PC-3 (cell line): Measurements from ENCODE around the gene ARF1. TPM values are rescaled to one million over a fixed set of nuclear protein-coding genes. Genes with fewer than 3 reads are reported as not detected.

Experiments used
- ATAC-seq: fragments of 200-7000 bp; cut with Tn5 transposase; 2 replicates; pipeline ENCODE4 v1.9.1; 2020; ENCODE audit warnings: mild to moderate bottlenecking, moderate library complexity
- BruUV-seq: library from RNA; stranded (reverse); fragments of 400-500 nt; replicated peaks from 2 replicates; lab custom pipeline; 2021; lab: Mats Ljungman, UMichigan
- CTCF ChIA-PET: fragments of 300-600 bp; sonication (Branson Sonifier 250); formaldehyde crosslinking; loops from one replicate; lab custom pipeline; 2022; ENCODE audit warnings: antibody characterized with exemption; lab: Charles Lee
- POLR2A ChIA-PET: fragments of 300-600 bp; sonication (Branson Sonifier 250); formaldehyde crosslinking; loops from one replicate; lab custom pipeline; 2022; ENCODE audit warnings: antibody characterized with exemption; ENCODE audit not compliant: unreplicated experiment; lab: Charles Lee
- DNase-seq: peaks from one replicate; pipeline ENCODE4 v3.0.0-alpha.2; 2015
- H2AFZ ChIP-seq: fragments of 300-600 bp; sonication (generic); 2 replicates; pipeline ENCODE4 v1.6.0; 2016; ENCODE audit warnings: antibody characterized with exemption, low read length
- H3F3A ChIP-seq: fragments of 300-600 bp; sonication (generic); one replicate; pipeline ENCODE4 v1.6.0; 2017; ENCODE audit warnings: antibody characterized with exemption, low read length, control low read depth, mild to moderate bottlenecking; ENCODE audit not compliant: unreplicated experiment
- H3K27ac ChIP-seq: fragments of 300-600 bp; sonication (generic); 2 replicates; pipeline ENCODE4 v1.5.1; 2016; ENCODE audit warnings: mild to moderate bottlenecking, low read length
- H3K27me3 ChIP-seq: fragments of 300-600 bp; sonication (generic); 2 replicates; pipeline ENCODE4 v1.6.1; 2016; ENCODE audit warnings: low read length, mixed read lengths
- H3K36me3 ChIP-seq: fragments of 300-600 bp; sonication (generic); 2 replicates; pipeline ENCODE4 v1.6.1; 2016; ENCODE audit warnings: low read depth, mixed run types, low read length, mixed read lengths
- H3K4me1 ChIP-seq: fragments of 300-600 bp; sonication (generic); 2 replicates; pipeline ENCODE4 v1.5.1; 2016; ENCODE audit warnings: low read length; ENCODE audit not compliant: insufficient read depth
- H3K4me2 ChIP-seq: fragments of 300-600 bp; sonication (generic); 2 replicates; pipeline ENCODE4 v1.6.0; 2016; ENCODE audit warnings: low read length
- H3K4me3 ChIP-seq: fragments of 300-600 bp; sonication (generic); 2 replicates; pipeline ENCODE4 v1.5.1; 2016; ENCODE audit warnings: mild to moderate bottlenecking, low read length, mixed read lengths
- H3K79me2 ChIP-seq: fragments of 300-600 bp; sonication (generic); 2 replicates; pipeline ENCODE4 v1.6.1; 2017; ENCODE audit warnings: low read length, mixed read lengths
- H3K9ac ChIP-seq: fragments of 300-600 bp; sonication (generic); 2 replicates; pipeline ENCODE4 v1.6.0; 2016; ENCODE audit warnings: mild to moderate bottlenecking, low read length
- H3K9me2 ChIP-seq: fragments of 300-600 bp; sonication (generic); replicated peaks from 2 replicates; pipeline ENCODE4 v1.6.1; 2016; ENCODE audit warnings: mixed run types, low read length, mixed read lengths
- H3K9me3 ChIP-seq: fragments of 300-600 bp; sonication (generic); 2 replicates; pipeline ENCODE4 v1.6.1; 2016; ENCODE audit warnings: low read length, mixed read lengths
- H4K20me1 ChIP-seq: fragments of 300-600 bp; sonication (generic); 2 replicates; pipeline ENCODE4 v1.6.1; 2016; ENCODE audit warnings: low read length, mixed read lengths
- EZH2 ChIP-seq: fragments of 300-600 bp; sonication (generic); IDR thresholded peaks from one replicate; pipeline ENCODE4 v1.6.1; 2017; ENCODE audit warnings: antibody characterized with exemption, mild to moderate bottlenecking, low read length; ENCODE audit not compliant: unreplicated experiment
- EZH2phosphoT487 ChIP-seq: fragments of 300-600 bp; sonication (generic); IDR thresholded peaks from 2 replicates; pipeline ENCODE4 v1.6.1; 2018; ENCODE audit warnings: mild to moderate bottlenecking, antibody characterized with exemption, low read length, borderline replicate concordance
- intact Hi-C: fragments of 100-400 bp; cut with micrococcal nuclease; formaldehyde crosslinking; loops from 2 replicates; pipeline ENCODE4 v1.9.0; 2023
- total RNA-seq: library from RNA; depleted of rRNA; stranded (reverse); fragments of >200 nt; gene quantifications from 2 replicates; pipeline ENCODE4 v1.2.3, GENCODE V29; 2014
- TF ChIP-seq, protein P1 (sequence below): fragments of 300-600 bp; sonication (generic); conservative IDR thresholded peaks from 2 replicates; pipeline ENCODE4 v1.5.1; 2017; ENCODE audit warnings: antibody characterized with exemption, low read depth, mild to moderate bottlenecking, low read length

Gene ARF1
- total RNA-seq, 1 experiment from 2014 or later = 688 TPM

DNA sequence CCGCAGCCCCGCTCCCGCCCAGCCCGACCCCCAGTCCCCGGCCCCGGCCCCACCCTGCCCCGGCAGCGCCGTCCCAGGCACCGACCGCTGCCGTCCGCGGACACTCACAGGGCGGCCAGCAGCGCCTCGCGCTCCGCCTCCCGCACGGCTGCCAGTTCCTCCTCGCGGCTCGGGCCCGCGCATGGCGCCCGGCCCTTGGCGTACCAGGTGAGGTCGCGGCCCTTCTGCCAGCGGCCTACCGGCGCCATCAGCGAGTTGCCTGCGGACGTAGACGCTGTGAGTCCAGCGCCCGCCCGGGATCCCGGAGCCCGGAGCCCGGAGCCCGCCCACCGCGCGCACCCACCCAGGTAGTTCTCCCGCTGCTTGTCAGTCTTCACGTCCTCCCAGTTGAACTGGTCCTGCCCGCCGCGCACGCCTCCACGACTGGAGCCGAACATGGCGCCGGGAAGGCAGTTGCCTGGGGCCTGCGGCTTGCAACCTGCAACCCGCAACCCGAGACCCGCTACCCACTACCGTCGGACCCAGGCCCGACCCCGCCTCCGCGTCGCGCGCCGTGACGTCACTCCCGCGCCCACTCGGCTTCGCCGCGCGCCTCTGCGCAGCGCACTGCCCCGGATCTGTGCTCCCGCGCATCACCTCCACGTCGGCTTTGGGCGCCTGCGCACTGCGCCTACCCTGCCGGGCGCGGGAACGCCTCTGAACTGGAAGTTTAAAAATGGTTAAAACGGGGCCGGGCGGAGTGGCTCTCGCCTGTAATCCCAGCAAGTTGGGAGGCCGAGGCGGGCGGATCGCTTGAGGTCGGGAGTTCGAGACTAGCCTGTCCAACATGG, 20.5 kb downstream of the ARF1 start, which contains the start of gene C1orf35:
Gene C1orf35, minus strand, starts transcription at position 535 of the 830 bp plus-strand sequence. Its CDS starts 98 bp downstream, at position 437.
- DNase-seq (peak; percentile 100), ATAC-seq (peak; percentile 71)
- Histone ChIP-seq H2AFZ (peak within 1 kb of the TSS; percentile 93), H4K20me1 (peaks cover 28% of the 10 kb centered on the region), H3K4me3 (peak within 1 kb of the TSS; percentile 79), H3K36me3 (peaks cover 43% of the 10 kb centered on the region), H3K9ac (peak within 1 kb of the TSS; percentile 91), H3K27ac (peak within 1 kb of the TSS; percentile 42), H3K79me2 (peaks cover 61% of the 10 kb centered on the region), H3K9me3 (no peaks in the 10 kb centered on the region), H3K27me3 (no peaks in the 10 kb centered on the region), H3F3A (peaks cover 14% of the 10 kb centered on the region), H3K4me2 (peak within 1 kb of the TSS; percentile 89), H3K9me2 (no peaks in the 10 kb centered on the region), H3K4me1 (peaks cover 27% of the 10 kb centered on the region)
- intact Hi-C loops = loop anchor here (1.0 to 10.0 kb wide), 3 partner anchors 20 to 538 kb away; partner anchors contain the start of genes ARF1 and ZNF678
- CTCF ChIA-PET = no interaction called here
- TF ChIP-seq, protein P1, sequence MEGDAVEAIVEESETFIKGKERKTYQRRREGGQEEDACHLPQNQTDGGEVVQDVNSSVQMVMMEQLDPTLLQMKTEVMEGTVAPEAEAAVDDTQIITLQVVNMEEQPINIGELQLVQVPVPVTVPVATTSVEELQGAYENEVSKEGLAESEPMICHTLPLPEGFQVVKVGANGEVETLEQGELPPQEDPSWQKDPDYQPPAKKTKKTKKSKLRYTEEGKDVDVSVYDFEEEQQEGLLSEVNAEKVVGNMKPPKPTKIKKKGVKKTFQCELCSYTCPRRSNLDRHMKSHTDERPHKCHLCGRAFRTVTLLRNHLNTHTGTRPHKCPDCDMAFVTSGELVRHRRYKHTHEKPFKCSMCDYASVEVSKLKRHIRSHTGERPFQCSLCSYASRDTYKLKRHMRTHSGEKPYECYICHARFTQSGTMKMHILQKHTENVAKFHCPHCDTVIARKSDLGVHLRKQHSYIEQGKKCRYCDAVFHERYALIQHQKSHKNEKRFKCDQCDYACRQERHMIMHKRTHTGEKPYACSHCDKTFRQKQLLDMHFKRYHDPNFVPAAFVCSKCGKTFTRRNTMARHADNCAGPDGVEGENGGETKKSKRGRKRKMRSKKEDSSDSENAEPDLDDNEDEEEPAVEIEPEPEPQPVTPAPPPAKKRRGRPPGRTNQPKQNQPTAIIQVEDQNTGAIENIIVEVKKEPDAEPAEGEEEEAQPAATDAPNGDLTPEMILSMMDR = no peak
- TF ChIP-seq EZH2 (no peak), EZH2phosphoT487 (no peak)
- no TSS peak for BruUV-seq
- POLR2A ChIA-PET = no interaction called here

DNA sequence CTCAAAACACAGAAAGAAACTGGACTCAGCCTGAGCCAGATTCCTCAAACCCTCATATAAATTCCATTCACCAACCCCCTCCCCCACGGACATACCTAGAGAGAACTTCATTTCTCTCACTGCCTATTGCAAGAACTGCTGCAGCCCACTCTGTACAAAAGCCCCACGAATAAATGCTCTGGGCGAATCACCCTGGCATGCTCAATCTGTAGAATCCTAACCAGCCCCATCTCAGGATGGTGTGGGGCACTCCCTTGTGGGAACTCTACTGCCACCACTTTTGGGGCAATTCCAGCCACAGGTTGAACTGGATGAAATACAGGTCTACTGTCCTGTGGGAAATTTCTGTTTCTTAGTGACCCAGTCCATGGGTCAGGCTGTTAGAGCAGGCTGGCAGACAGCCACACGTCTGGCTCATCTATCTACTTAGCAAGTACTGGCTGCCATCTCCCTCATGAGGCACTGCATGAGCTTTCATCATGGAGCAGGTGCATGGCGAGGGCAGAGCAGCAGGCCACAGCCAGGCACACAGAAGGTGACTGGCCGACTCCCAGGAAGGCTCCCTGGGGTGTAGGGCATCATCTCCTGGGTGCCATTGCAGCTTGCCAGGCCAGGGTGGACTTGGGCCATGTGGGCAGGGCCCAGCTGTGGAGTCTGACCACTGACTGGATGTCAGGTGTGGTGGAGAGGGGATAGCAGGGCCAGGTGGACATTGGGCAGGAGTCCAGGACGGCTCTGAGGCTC, 22.2 kb downstream of the ARF1 start:
- H4K20me1 ChIP-seq = peaks cover 11% of the 10 kb centered on the region
- POLR2A ChIA-PET = no interaction called here
- H3K79me2 ChIP-seq = peaks cover 55% of the 10 kb centered on the region
- peak overlapping the region; percentile 89 for H3K4me2 ChIP-seq
- CTCF ChIA-PET = no interaction called here
- no peaks in the 10 kb centered on the region for H3K9me2 ChIP-seq
- H3K4me1 ChIP-seq = peaks cover 31% of the 10 kb centered on the region
- peaks cover 26% of the 10 kb centered on the region for H3K36me3 ChIP-seq
- DNase-seq (peak; percentile 37), ATAC-seq (no peak)
- no peak overlapping the region for H3K4me3 ChIP-seq
- TF ChIP-seq, protein P1 = no peak
- TF ChIP-seq EZH2 (no peak), EZH2phosphoT487 (no peak)
- no peak overlapping the region for H3K9ac ChIP-seq
- intact Hi-C loops = loop anchor here (10.0 kb wide), 1 partner anchor 540 kb away; the partner anchor contains the start of gene ZNF678
- no peaks in the 10 kb centered on the region for H3K27me3 ChIP-seq
- H2AFZ ChIP-seq = no peak overlapping the region
- H3K27ac ChIP-seq = no peak overlapping the region
- H3K9me3 ChIP-seq = no peaks in the 10 kb centered on the region
- H3F3A ChIP-seq = peaks cover 14% of the 10 kb centered on the region
- BruUV-seq = no TSS peak
